Heart right ventricle (tissue), 16 donors: Measurements from ENCODE around the gene KCNJ10. TPM values are rescaled to one million over a fixed set of nuclear protein-coding genes. Genes with fewer than 3 reads are reported as not detected.

Source experiments
- ATAC-seq, 8 donors: fragments of 200-7000 bp; cut with Tn5 transposase; one replicate each; pipeline ENCODE4 v1.9.1; 2020; ENCODE audit warnings: mild to moderate bottlenecking in 8 of 8, moderate library complexity in 8 of 8, moderate number of reproducible peaks in 1 of 8
- DNase-seq, 2 donors: peaks; one replicate each; pipeline ENCODE4 v3.0.0-alpha.2; 2020
- H3K27ac ChIP-seq, 10 donors: fragments of 200-600 bp; sonication (generic) in 2 of 10; one replicate each; pipeline versions ENCODE4 v1.5.0 to v1.8.0; 2020 to 2022; ENCODE audit warnings: mild to moderate bottlenecking in 3 of 10
- H3K27me3 ChIP-seq, 7 donors: fragments of 200-600 bp; one replicate each; pipeline ENCODE4 v1.8.0; 2021 to 2022; ENCODE audit warnings: mild to moderate bottlenecking in 2 of 7
- H3K36me3 ChIP-seq, 9 donors: fragments of 200-600 bp; sonication (generic) in 1 of 9; one replicate each; pipeline versions ENCODE4 v1.5.0 to v1.8.0; 2020 to 2022; ENCODE audit warnings: mild to moderate bottlenecking in 2 of 9
- H3K4me1 ChIP-seq, 9 donors: fragments of 200-600 bp; sonication (generic) in 1 of 9; one replicate each; pipeline versions ENCODE4 v1.5.0 to v1.8.0; 2020 to 2022; ENCODE audit warnings: mild to moderate bottlenecking in 4 of 9
- H3K4me3 ChIP-seq, 10 donors: fragments of 200-600 bp; sonication (generic) in 2 of 10; one replicate each; pipeline versions ENCODE4 v1.5.0 to v1.8.0; 2020 to 2022; ENCODE audit warnings: mild to moderate bottlenecking in 7 of 10, moderate library complexity in 2 of 10
- H3K9me3 ChIP-seq, 11 donors: fragments of 200-600 bp in 10 of 11; sonication (generic) in 2 of 11; one replicate each; pipeline versions ENCODE4 v1.5.0 to v1.8.0; 2013 to 2022; ENCODE audit warnings: mild to moderate bottlenecking in 2 of 11, control low read depth in 1 of 11, moderate library complexity in 1 of 11
- CTCF ChIP-seq, 9 donors: fragments of 200-600 bp; sonication (generic) in 2 of 9; IDR thresholded peaks; one replicate each; pipeline versions ENCODE4 v1.5.0 to v1.8.0; 2021 to 2022; ENCODE audit warnings: antibody characterized with exemption in 9 of 9, mild to moderate bottlenecking in 5 of 9, moderate library complexity in 1 of 9
- WGBS, 2 donors: extraction: QIAGEN DNeasy Blood & Tissue Kit; methylation state at CpG; one replicate each; pipeline ENCODE4 v1.1.7; 2013; ENCODE audit warnings: inconsistent platforms in 1 of 2; 5-methylcytosine and 5-hydroxymethylcytosine counted together
- intact Hi-C, 10 donors: fragments of 100-400 bp; cut with DNase I; formaldehyde crosslinking; loops; one replicate each; pipeline versions ENCODE4 v1.11.1 to v1.14.2; 2022
- polyA plus RNA-seq, 2 donors: library from polyadenylated mRNA; stranded (reverse); fragments of 200-250 nt; gene quantifications; one replicate each; pipeline ENCODE4 v1.2.3, GENCODE V29; 2013
- total RNA-seq, 10 donors: library from RNA; stranded (reverse); fragmentation: NEBNext Ultra II Directional in 3 of 10; extraction: Animal tissue kit (Norgen Biotek cat#: 25700) in 3 of 10; gene quantifications; one replicate each; pipeline versions ENCODE4 v1.2.1 to v1.2.4, GENCODE V29; 2021 to 2023
- donor health status: Arrhythmogenic right ventricular cardiomyopathy.
- donor health status: ischemic (EF 13 %, LVEDD 7.1; RV severe dilation, severe dysfunction).
- donor health status: healthy with polysubstance abuse.
- donor health status: DM: no; HTN: yes; CAD: no.
- donor health status: DM: no; HTN: no; CAD: no.
- donor health status: ischemic (EF 25% LVEDD 6.9; RV normal size, moderate dysfunction).
- donor health status: ischemic (EF 25% LVEDD 5.7; RV mildly dilated, moderate dysfunction).
- donor health status: healthy.
- donor health status: DM: yes; HTN: yes; CAD: no.
- donor health status: Ischemic cardiomyopathy.
- donor health status: ischemic (EF 35%, LVEDD 5.7; RV mildly dilated, moderate dysfunction).
- donor health status: nonischemic (EF 11% LVEDD 7.7; RV severe dilation, severe dysfunction).
- donor health status: DM: yes; HTN: yes; CAD: no.
- donor health status: PGD.
- donor health status: ischemic (EF 29% LVEDD 5.4; RV normal size, mild dysfunction).
- donor health status: nonischemic (EF 23%, LVEDD 6.1; RV moderate dilation, normal function).

The KCNJ10 gene
- total and polyA plus RNA-seq, 12 donors = 0.09 to 1.9 TPM; not detected in 10

- no peak for TF ChIP-seq CTCF (IDR thresholded peaks at IDR 0.05)
- H3K27me3 ChIP-seq = peaks cover 0 to 34% (median 12%) of the 10 kb centered on the region in 7 donors
- no peak overlapping the region for H3K27ac ChIP-seq
- intact Hi-C loops = no loop called here
- WGBS, 2 donors = 62 to 65% methylated on average over 6 of the region's 6 CpGs
- ATAC-seq (no peak), DNase-seq (no peak)
- H3K4me3 ChIP-seq = no peak overlapping the region
- H3K4me1 ChIP-seq = peaks cover 0 to 15% (median 10%) of the 10 kb centered on the region in 9 donors
- no peaks in the 10 kb centered on the region for H3K36me3 ChIP-seq
- H3K9me3 ChIP-seq = no peaks in the 10 kb centered on the region
These were observed 2.9 kb downstream of the KCNJ10 start for GRCh38 chr1:160066829-160067745.

GRCh38 chr1:160064746-160065145 is 5.2 kb downstream of the KCNJ10 start:
- Histone ChIP-seq H3K9me3 (no peaks in the 10 kb centered on the region), H3K27ac (no peak overlapping the region), H3K4me3 (no peak overlapping the region), H3K36me3 (no peaks in the 10 kb centered on the region), H3K27me3 (peaks cover 0 to 23% (median 14%) of the 10 kb centered on the region in 7 donors), H3K4me1 (peaks cover 0 to 3% (median 0%) of the 10 kb centered on the region in 9 donors)
- ATAC-seq (no peak), DNase-seq (no peak)
- WGBS, 2 donors = 52 to 65% methylated on average over 3 of the region's 3 CpGs
- intact Hi-C loops = no loop called here
- no peak for TF ChIP-seq CTCF (IDR thresholded peaks at IDR 0.05)

GRCh38 chr1:160064164-160064563 is 5.8 kb downstream of the KCNJ10 start:
- WGBS, 2 donors = 94% methylated on average over 3 of the region's 3 CpGs
- Histone ChIP-seq H3K4me1 (no peaks in the 10 kb centered on the region), H3K27ac (no peak overlapping the region), H3K36me3 (no peaks in the 10 kb centered on the region), H3K4me3 (no peak overlapping the region), H3K9me3 (no peaks in the 10 kb centered on the region), H3K27me3 (peaks cover 0 to 23% (median 10%) of the 10 kb centered on the region in 7 donors)
- DNase-seq (no peak), ATAC-seq (no peak)
- TF ChIP-seq CTCF (IDR thresholded peaks at IDR 0.05) = no peak
- intact Hi-C loops = no loop called here

- 89 to 92% methylated on average over 5 of the region's 5 CpGs for WGBS, 2 donors
These were observed 6.8 kb downstream of the KCNJ10 start for GRCh38 chr1:160063176-160063575.

More at GRCh38 chr1:160063176-160063575, 6.8 kb downstream of the KCNJ10 start:
- DNase-seq (no peak), ATAC-seq (no peak)
- no peak for TF ChIP-seq CTCF (IDR thresholded peaks at IDR 0.05)
- Histone ChIP-seq H3K27me3 (peaks cover 0 to 23% (median 8%) of the 10 kb centered on the region in 7 donors), H3K4me3 (no peak overlapping the region), H3K36me3 (no peaks in the 10 kb centered on the region), H3K4me1 (no peaks in the 10 kb centered on the region), H3K9me3 (no peaks in the 10 kb centered on the region), H3K27ac (no peak overlapping the region)
- intact Hi-C loops = no loop called here
